K562 (cell line): ENCODE data around the gene TNIK.

Experiments
- CTCF ChIP-seq, 3 experiments: IDR thresholded peaks in 2 of 3; conservative IDR thresholded peaks in 1 of 3; 2 replicates each; pipeline ENCODE4 v1.5.1; 2011 to 2012; ENCODE audit warnings: low read length in 3 of 3, mild to moderate bottlenecking in 3 of 3, control low read depth in 2 of 3, improper control_type of control experiment in 1 of 3, inconsistent platforms in 1 of 3, low read depth in 1 of 3, mixed read lengths in 1 of 3, moderate library complexity in 1 of 3; ENCODE audit not compliant: insufficient read depth in 2 of 3
- DNMT1 ChIP-seq: fragments of 450-650 bp; IDR thresholded peaks from 2 replicates; pipeline ENCODE4 v1.6.1; 2016; ENCODE audit warnings: antibody characterized with exemption, mild to moderate bottlenecking
- EGR1 ChIP-seq: fragments of 450-650 bp; conservative IDR thresholded peaks from 2 replicates; pipeline ENCODE4 v1.6.1; 2017; ENCODE audit warnings: mild to moderate bottlenecking
- FOS ChIP-seq: IDR thresholded peaks from 3 replicates; pipeline ENCODE4 v1.6.1; 2011; ENCODE audit not compliant: insufficient read length; ENCODE audit errors: extremely low read depth
- HOMEZ ChIP-seq: fragments of 250-450 bp; sonication (Bioruptor Pico); IDR thresholded peaks from 2 replicates; pipeline ENCODE4 v1.4.0; 2020; ENCODE audit warnings: mild to moderate bottlenecking, moderate library complexity
- MEIS2 ChIP-seq: fragments of 450-650 bp; IDR thresholded peaks from 2 replicates; pipeline ENCODE4 v1.6.1; 2014; ENCODE audit warnings: mild to moderate bottlenecking; ENCODE audit not compliant: partially characterized antibody
- NFRKB ChIP-seq: fragments of 450-650 bp; IDR thresholded peaks from 2 replicates; pipeline ENCODE4 v1.6.1; 2016; ENCODE audit warnings: low read depth
- SMARCB1 ChIP-seq: IDR thresholded peaks from 2 replicates; pipeline ENCODE4 v1.6.1; 2011; ENCODE audit warnings: improper control_type of control experiment, low read depth; ENCODE audit not compliant: insufficient read length
- TAF1 ChIP-seq: IDR thresholded peaks from 2 replicates; pipeline ENCODE4 v1.6.1; 2011; ENCODE audit warnings: mild to moderate bottlenecking, low read length, moderate library complexity; ENCODE audit not compliant: insufficient read depth, control insufficient read depth, severe bottlenecking; ENCODE audit errors: extremely low read depth
- U2AF2 ChIP-seq: fragments of 200-400 bp; formaldehyde crosslinking; optimal IDR thresholded peaks from 2 replicates; pipeline ENCODE3; 2017; ENCODE audit warnings: low read depth, mild to moderate bottlenecking, low read length
- ZBTB8A ChIP-seq: fragments of 450-650 bp; IDR thresholded peaks from 2 replicates; pipeline ENCODE4 v1.6.1; 2018; ENCODE audit warnings: mild to moderate bottlenecking, moderate library complexity; ENCODE audit not compliant: partially characterized antibody
- ZFX ChIP-seq: sonication (generic); formaldehyde crosslinking; IDR thresholded peaks from 2 replicates; pipeline ENCODE4 v1.8.0; 2022; ENCODE audit warnings: mild to moderate bottlenecking, missing genetic modification reagents, moderate library complexity

- TF ChIP-seq HOMEZ: no peak
- no peak for TF ChIP-seq TAF1
- TF ChIP-seq CTCF (IDR thresholded peaks at IDR 0.05 in 2 of 3, conservative IDR thresholded peaks at IDR 0.05 in 1 of 3; ENCODE audit: insufficient read depth in 2 of 3, low read depth in 1 of 3, low read length in 3 of 3): no peak
- no peak for TF ChIP-seq FOS
- no peak for TF ChIP-seq NFRKB
- no peak for TF ChIP-seq EGR1
- TF ChIP-seq SMARCB1: no peak
- TF ChIP-seq ZFX (CRISPR knock-in tag): no peak
- no peak for TF ChIP-seq U2AF2
- no peak for TF ChIP-seq DNMT1
- no peak for TF ChIP-seq ZBTB8A
- no peak for TF ChIP-seq MEIS2
Measured at GRCh38 chr3:171103185-171103584, 357.0 kb downstream of the TNIK start.
